ENCODE data around the gene SCGN. TPM values are rescaled to one million over a fixed set of nuclear protein-coding genes. Genes with fewer than 3 reads are reported as not detected.

The SCGN gene
- polyA plus RNA-seq, 1 donor (not counting 4 experiments of a cell fraction or from before 2014, with no cell fraction given), result not detected

DNA sequence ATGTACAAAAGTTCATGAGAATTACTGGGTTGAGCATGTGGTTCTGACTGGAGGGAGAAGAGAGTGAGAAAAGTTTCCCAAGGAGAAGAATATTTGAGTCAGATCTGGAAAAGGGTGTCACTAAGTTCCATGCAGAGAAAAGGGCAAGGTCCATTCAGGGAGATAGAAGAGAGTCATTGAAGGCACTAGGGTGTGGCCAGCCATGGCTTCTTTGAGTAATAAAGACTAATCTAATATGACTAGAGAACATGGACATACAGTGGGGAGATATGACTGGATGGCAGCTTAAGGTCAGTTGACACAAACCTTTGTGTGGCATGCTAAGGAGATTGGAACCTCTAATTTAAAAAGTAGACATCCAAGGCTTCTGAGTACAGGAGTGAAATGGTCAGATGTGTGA lies 91.9 kb downstream of the SCGN start:
- Histone ChIP-seq H4K20me1 (ENCODE audit: control insufficient read depth, extremely low read depth, insufficient read depth, low read length) (no peaks in the 10 kb centered on the region), H3K4me3 (ENCODE audit: control insufficient read depth in 2 of 3, extremely low read depth in 1 of 3, insufficient read depth in 2 of 3, low read depth in 1 of 3, low read length in 3 of 3) (no peak overlapping the region), H3K4me2 (ENCODE audit: control insufficient read depth, extremely low read depth, insufficient read depth, low read depth, low read length) (no peak overlapping the region), H3K27ac (ENCODE audit: control insufficient read depth, insufficient read depth, low read length) (no peak overlapping the region), H3K4me1 (ENCODE audit: control insufficient read depth, extremely low read depth, insufficient read depth, low read length) (no peaks in the 10 kb centered on the region), H2AFZ (ENCODE audit: control insufficient read depth, low read length) (no peak overlapping the region), H3K9me1 (ENCODE audit: control insufficient read depth, extremely low read depth, insufficient read depth, low read length) (no peaks in the 10 kb centered on the region), H3K27me3 (ENCODE audit: control insufficient read depth, extremely low read depth, insufficient read depth, low read length) (no peaks in the 10 kb centered on the region), H3K9me3 (ENCODE audit: control insufficient read depth, low read depth, low read length) (no peaks in the 10 kb centered on the region), H3K79me2 (ENCODE audit: control insufficient read depth, insufficient read depth, low read length) (no peaks in the 10 kb centered on the region), H3K36me3 (ENCODE audit: control insufficient read depth in 2 of 2, extremely low read depth in 1 of 2, insufficient read depth in 2 of 2, low read length in 2 of 2) (no peaks in the 10 kb centered on the region), H3K9ac (ENCODE audit: control insufficient read depth, extremely low read depth, insufficient read depth, low read length) (no peak overlapping the region)
- no peak for DNase-seq (ENCODE audit: low read depth, low spot score)
- TF ChIP-seq, protein P1, sequence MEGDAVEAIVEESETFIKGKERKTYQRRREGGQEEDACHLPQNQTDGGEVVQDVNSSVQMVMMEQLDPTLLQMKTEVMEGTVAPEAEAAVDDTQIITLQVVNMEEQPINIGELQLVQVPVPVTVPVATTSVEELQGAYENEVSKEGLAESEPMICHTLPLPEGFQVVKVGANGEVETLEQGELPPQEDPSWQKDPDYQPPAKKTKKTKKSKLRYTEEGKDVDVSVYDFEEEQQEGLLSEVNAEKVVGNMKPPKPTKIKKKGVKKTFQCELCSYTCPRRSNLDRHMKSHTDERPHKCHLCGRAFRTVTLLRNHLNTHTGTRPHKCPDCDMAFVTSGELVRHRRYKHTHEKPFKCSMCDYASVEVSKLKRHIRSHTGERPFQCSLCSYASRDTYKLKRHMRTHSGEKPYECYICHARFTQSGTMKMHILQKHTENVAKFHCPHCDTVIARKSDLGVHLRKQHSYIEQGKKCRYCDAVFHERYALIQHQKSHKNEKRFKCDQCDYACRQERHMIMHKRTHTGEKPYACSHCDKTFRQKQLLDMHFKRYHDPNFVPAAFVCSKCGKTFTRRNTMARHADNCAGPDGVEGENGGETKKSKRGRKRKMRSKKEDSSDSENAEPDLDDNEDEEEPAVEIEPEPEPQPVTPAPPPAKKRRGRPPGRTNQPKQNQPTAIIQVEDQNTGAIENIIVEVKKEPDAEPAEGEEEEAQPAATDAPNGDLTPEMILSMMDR (optimal IDR thresholded peaks at IDR 0.05 in 1 of 3, IDR thresholded peaks at IDR 0.05 in 1 of 3, conservative IDR thresholded peaks at IDR 0.05 in 1 of 3; ENCODE audit: extremely low read depth in 1 of 3, insufficient read depth in 2 of 3, low read length in 3 of 3), result no peak
- no peak for TF ChIP-seq EZH2 (IDR thresholded peaks at IDR 0.05; ENCODE audit: low read length)
- dilution Hi-C loops (cut with MboI; ENCODE audit: extremely low pct_ligation_motif_present, low sequenced_read_pairs), result no loop called here
- FAIRE-seq, result no peak

DNA sequence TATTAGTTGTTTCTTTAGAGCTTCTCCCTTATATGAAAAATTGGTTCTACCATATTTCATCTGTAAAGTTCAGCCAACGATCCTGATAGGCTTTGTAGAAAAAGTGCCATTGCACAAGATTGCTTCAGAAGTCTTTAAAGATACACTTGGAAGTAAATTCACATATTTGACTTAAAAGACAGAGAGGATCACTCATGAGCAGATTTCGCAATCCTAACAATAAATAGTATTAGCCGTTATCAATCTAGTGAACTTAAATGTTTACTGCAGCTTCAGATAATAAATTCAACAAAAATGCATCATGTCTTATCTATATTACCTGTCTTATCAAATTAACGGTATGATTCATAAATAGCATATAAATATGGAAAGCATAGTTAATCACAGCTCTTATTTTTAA lies 93.8 kb downstream of the SCGN start:
- H3K4me2 ChIP-seq (ENCODE audit: control insufficient read depth, extremely low read depth, insufficient read depth, low read depth, low read length), result no peak overlapping the region
- no peak overlapping the region for H2AFZ ChIP-seq (ENCODE audit: control insufficient read depth, low read length)
- no peak for FAIRE-seq
- no peak overlapping the region for H3K27ac ChIP-seq (ENCODE audit: control insufficient read depth, insufficient read depth, low read length)
- TF ChIP-seq EZH2 (IDR thresholded peaks at IDR 0.05; ENCODE audit: low read length), result no peak
- H3K9ac ChIP-seq (ENCODE audit: control insufficient read depth, extremely low read depth, insufficient read depth, low read length), result no peak overlapping the region
- H3K9me3 ChIP-seq (ENCODE audit: control insufficient read depth, low read depth, low read length), result no peaks in the 10 kb centered on the region
- H3K4me1 ChIP-seq (ENCODE audit: control insufficient read depth, extremely low read depth, insufficient read depth, low read length), result no peaks in the 10 kb centered on the region
- dilution Hi-C loops (cut with MboI; ENCODE audit: extremely low pct_ligation_motif_present, low sequenced_read_pairs), result no loop called here
- H4K20me1 ChIP-seq (ENCODE audit: control insufficient read depth, extremely low read depth, insufficient read depth, low read length), result no peaks in the 10 kb centered on the region
- H3K79me2 ChIP-seq (ENCODE audit: control insufficient read depth, insufficient read depth, low read length), result no peaks in the 10 kb centered on the region
- no peaks in the 10 kb centered on the region for H3K36me3 ChIP-seq (ENCODE audit: control insufficient read depth in 2 of 2, extremely low read depth in 1 of 2, insufficient read depth in 2 of 2, low read length in 2 of 2)
- no peak for DNase-seq (ENCODE audit: low read depth, low spot score)
- H3K4me3 ChIP-seq (ENCODE audit: control insufficient read depth in 2 of 3, extremely low read depth in 1 of 3, insufficient read depth in 2 of 3, low read depth in 1 of 3, low read length in 3 of 3), result no peak overlapping the region
- no peaks in the 10 kb centered on the region for H3K9me1 ChIP-seq (ENCODE audit: control insufficient read depth, extremely low read depth, insufficient read depth, low read length)
- no peaks in the 10 kb centered on the region for H3K27me3 ChIP-seq (ENCODE audit: control insufficient read depth, extremely low read depth, insufficient read depth, low read length)

DNA sequence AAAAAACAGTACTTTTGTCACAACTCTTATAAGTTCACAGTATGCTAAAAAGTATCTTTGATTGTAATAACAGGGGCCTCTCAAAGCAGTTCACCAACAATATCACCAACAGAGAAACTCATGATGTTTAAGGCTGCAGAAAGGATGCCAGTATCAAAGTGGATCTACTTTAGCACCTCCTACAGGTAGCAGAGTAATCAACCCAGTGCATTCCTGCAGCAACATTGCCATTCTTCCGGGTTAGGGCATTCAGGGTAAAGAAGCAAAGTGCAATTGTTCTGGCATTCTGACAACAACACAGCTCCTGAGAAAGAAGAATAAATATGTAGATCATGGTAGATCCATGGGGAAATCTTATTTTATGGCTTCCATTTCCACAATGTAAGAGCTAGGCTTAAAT lies 95.0 kb downstream of the SCGN start:
- H3K79me2 ChIP-seq (ENCODE audit: control insufficient read depth, insufficient read depth, low read length), result no peaks in the 10 kb centered on the region
- FAIRE-seq, result no peak
- dilution Hi-C loops (cut with MboI; ENCODE audit: extremely low pct_ligation_motif_present, low sequenced_read_pairs), result no loop called here

More for the DNA sequence above, 95.0 kb downstream of the SCGN start:
- no peak overlapping the region for H2AFZ ChIP-seq (ENCODE audit: control insufficient read depth, low read length)
- H3K27me3 ChIP-seq (ENCODE audit: control insufficient read depth, extremely low read depth, insufficient read depth, low read length), result no peaks in the 10 kb centered on the region
- no peak overlapping the region for H3K27ac ChIP-seq (ENCODE audit: control insufficient read depth, insufficient read depth, low read length)
- no peak overlapping the region for H3K4me3 ChIP-seq (ENCODE audit: control insufficient read depth in 2 of 3, extremely low read depth in 1 of 3, insufficient read depth in 2 of 3, low read depth in 1 of 3, low read length in 3 of 3)
- no peaks in the 10 kb centered on the region for H3K9me1 ChIP-seq (ENCODE audit: control insufficient read depth, extremely low read depth, insufficient read depth, low read length)
- H3K36me3 ChIP-seq (ENCODE audit: control insufficient read depth in 2 of 2, extremely low read depth in 1 of 2, insufficient read depth in 2 of 2, low read length in 2 of 2), result no peaks in the 10 kb centered on the region
- no peak overlapping the region for H3K9ac ChIP-seq (ENCODE audit: control insufficient read depth, extremely low read depth, insufficient read depth, low read length)
- H3K4me1 ChIP-seq (ENCODE audit: control insufficient read depth, extremely low read depth, insufficient read depth, low read length), result no peaks in the 10 kb centered on the region
- no peaks in the 10 kb centered on the region for H3K9me3 ChIP-seq (ENCODE audit: control insufficient read depth, low read depth, low read length)
- DNase-seq (ENCODE audit: low read depth, low spot score), result no peak
- H3K4me2 ChIP-seq (ENCODE audit: control insufficient read depth, extremely low read depth, insufficient read depth, low read depth, low read length), result no peak overlapping the region
- H4K20me1 ChIP-seq (ENCODE audit: control insufficient read depth, extremely low read depth, insufficient read depth, low read length), result no peaks in the 10 kb centered on the region
- TF ChIP-seq EZH2 (IDR thresholded peaks at IDR 0.05; ENCODE audit: low read length), result no peak
- TF ChIP-seq, protein P1 (optimal IDR thresholded peaks at IDR 0.05 in 1 of 3, IDR thresholded peaks at IDR 0.05 in 1 of 3, conservative IDR thresholded peaks at IDR 0.05 in 1 of 3; ENCODE audit: extremely low read depth in 1 of 3, insufficient read depth in 2 of 3, low read length in 3 of 3), result peak in 1 of 3 experiments; percentile 9
